ENCODE measurements around the gene FRMPD4. TPM values are rescaled to one million over a fixed set of nuclear protein-coding genes. Genes with fewer than 3 reads are reported as not detected.

The FRMPD4 gene
- total RNA-seq, 1 experiment from 2014 or later: 0.24 TPM

DNA sequence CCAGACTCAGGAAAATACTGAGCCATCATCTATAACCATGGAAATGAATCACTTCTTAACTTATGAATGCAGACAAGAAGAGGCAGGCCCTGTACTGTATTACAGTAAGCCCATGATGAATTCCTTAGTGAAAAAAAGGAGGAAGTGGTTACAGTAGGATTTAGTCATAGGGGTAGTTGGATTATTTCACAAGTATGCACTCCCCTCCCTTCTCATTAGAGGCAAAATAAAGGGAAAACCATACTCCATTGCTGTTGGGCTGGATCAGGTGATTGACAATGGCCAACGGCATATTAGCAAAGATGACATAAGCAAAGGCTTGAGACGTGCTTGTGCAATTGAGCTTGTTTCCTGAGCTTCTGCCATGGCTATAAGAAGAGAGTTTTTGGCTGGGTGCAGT lies 471.8 kb downstream of the FRMPD4 start:
- H2AK5ac ChIP-seq (ENCODE audit: insufficient read length, low read length): no peak overlapping the region
- no peak overlapping the region for H2BK20ac ChIP-seq (ENCODE audit: low read depth, low read length, poor library complexity, severe bottlenecking)
- no peak overlapping the region for H3K4me2 ChIP-seq (ENCODE audit: insufficient read depth, insufficient read length, low read length)
- H4K20me1 ChIP-seq (ENCODE audit: control insufficient read depth, insufficient read depth, insufficient read length): no peaks in the 10 kb centered on the region
- H4K8ac ChIP-seq (replicated peaks; ENCODE audit: insufficient read length, low read depth, low read length): no peak overlapping the region
- H2BK12ac ChIP-seq (ENCODE audit: insufficient read length, low read depth, low read length): no peak overlapping the region
- H2BK15ac ChIP-seq (ENCODE audit: low read depth, low read length): no peak overlapping the region
- no peaks in the 10 kb centered on the region for H3K23me2 ChIP-seq (ENCODE audit: insufficient read length, low read depth, low read length, poor library complexity, severe bottlenecking)
- no peaks in the 10 kb centered on the region for H3K4me1 ChIP-seq (ENCODE audit: insufficient read depth, low read length)
- no peak overlapping the region for H4K5ac ChIP-seq (ENCODE audit: insufficient read length, low read depth, low read length)
- WGBS (ENCODE audit: extremely low coverage, insufficient read length, low lambda C conversion rate): no CpG with 5 or more reads among the region's 2 CpGs
- Mint-ChIP-seq H3K4me3 (no peak overlapping the region), H3K27me3 (ENCODE audit: low read depth) (no peaks in the 10 kb centered on the region; the same call in 1 of the 2 replicates), H3K4me1 (no peaks in the 10 kb centered on the region), H3K9me3 (peaks cover 67 to 73% of the 10 kb centered on the region in 2 experiments), H3K27ac (no peak overlapping the region), H3K36me3 (ENCODE audit: insufficient read depth in 1 of 3, low read depth in 3 of 3) (no peaks in the 10 kb centered on the region; a peak in 3 of 7 replicates)
- H3K27me3 ChIP-seq (ENCODE audit: insufficient read depth, low read length): no peaks in the 10 kb centered on the region
- H3K79me1 ChIP-seq (ENCODE audit: insufficient read depth, low read depth, low read length, poor library complexity, severe bottlenecking): no peaks in the 10 kb centered on the region
- H3K27ac ChIP-seq (ENCODE audit: insufficient read length, low read depth, low read length): no peak overlapping the region
- no peak for DNase-seq
- no peak overlapping the region for H3K4ac ChIP-seq (ENCODE audit: low read depth, low read length)
- no peak overlapping the region for H3K23ac ChIP-seq (ENCODE audit: insufficient read length, low read depth, low read length)
- no peaks in the 10 kb centered on the region for H3K9me3 ChIP-seq (ENCODE audit: control insufficient read depth, low read depth, low read length)
- no peak overlapping the region for H3K18ac ChIP-seq (ENCODE audit: insufficient read length, low read depth, low read length)
- H3K79me2 ChIP-seq (ENCODE audit: insufficient read depth, low read length): no peaks in the 10 kb centered on the region
- H3K56ac ChIP-seq (ENCODE audit: insufficient read length, low read depth, low read length): no peak overlapping the region
- H3K14ac ChIP-seq (ENCODE audit: insufficient read depth, low read length): no peak overlapping the region
- H3T11ph ChIP-seq (ENCODE audit: low read length): no peak overlapping the region
- TF ChIP-seq, protein P1, sequence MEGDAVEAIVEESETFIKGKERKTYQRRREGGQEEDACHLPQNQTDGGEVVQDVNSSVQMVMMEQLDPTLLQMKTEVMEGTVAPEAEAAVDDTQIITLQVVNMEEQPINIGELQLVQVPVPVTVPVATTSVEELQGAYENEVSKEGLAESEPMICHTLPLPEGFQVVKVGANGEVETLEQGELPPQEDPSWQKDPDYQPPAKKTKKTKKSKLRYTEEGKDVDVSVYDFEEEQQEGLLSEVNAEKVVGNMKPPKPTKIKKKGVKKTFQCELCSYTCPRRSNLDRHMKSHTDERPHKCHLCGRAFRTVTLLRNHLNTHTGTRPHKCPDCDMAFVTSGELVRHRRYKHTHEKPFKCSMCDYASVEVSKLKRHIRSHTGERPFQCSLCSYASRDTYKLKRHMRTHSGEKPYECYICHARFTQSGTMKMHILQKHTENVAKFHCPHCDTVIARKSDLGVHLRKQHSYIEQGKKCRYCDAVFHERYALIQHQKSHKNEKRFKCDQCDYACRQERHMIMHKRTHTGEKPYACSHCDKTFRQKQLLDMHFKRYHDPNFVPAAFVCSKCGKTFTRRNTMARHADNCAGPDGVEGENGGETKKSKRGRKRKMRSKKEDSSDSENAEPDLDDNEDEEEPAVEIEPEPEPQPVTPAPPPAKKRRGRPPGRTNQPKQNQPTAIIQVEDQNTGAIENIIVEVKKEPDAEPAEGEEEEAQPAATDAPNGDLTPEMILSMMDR (conservative IDR thresholded peaks at IDR 0.05): no peak
- no peak overlapping the region for H2BK120ac ChIP-seq (ENCODE audit: low read depth, low read length, poor library complexity, severe bottlenecking)
- no peak overlapping the region for H4K91ac ChIP-seq (ENCODE audit: insufficient read length, low read depth, low read length)
- no peak overlapping the region for H2BK5ac ChIP-seq (ENCODE audit: insufficient read length, low read length)
- H2AFZ ChIP-seq (ENCODE audit: low read length): no peak overlapping the region
- no peak overlapping the region for H3K9ac ChIP-seq (ENCODE audit: extremely low read depth, insufficient read length, low read length)

All from H9 (cell line).